ENCODE results near the gene ADRB1. TPM values are rescaled to one million over a fixed set of nuclear protein-coding genes. Genes with fewer than 3 reads are reported as not detected.

The ADRB1 gene
- total and polyA plus RNA-seq, 4 donors, result 6.6 to 21.4 (median 7.9) TPM

- no peak for DNase-seq
- no peak for TF ChIP-seq CTCF (IDR thresholded peaks at IDR 0.05; ENCODE audit: control extremely low read depth, extremely low read depth)
These were observed 10.3 kb downstream of the ADRB1 start for GRCh38 chr10:114053946-114054345.

GRCh38 chr10:114057855-114058254 is 14.2 kb downstream of the ADRB1 start:
- Histone ChIP-seq H3K4me1 (ENCODE audit: control insufficient read depth in 5 of 5, insufficient read depth in 5 of 5, low read length in 5 of 5) (peaks cover 0 to 3% (median 0%) of the 10 kb centered on the region in 5 donors), H3K36me3 (ENCODE audit: control insufficient read depth in 4 of 4, insufficient read depth in 4 of 4, low read length in 4 of 4) (no peaks in the 10 kb centered on the region), H3K4me3 (no peak overlapping the region), H3K9me3 (ENCODE audit: control insufficient read depth in 4 of 4, insufficient read depth in 3 of 4, low read length in 3 of 4) (no peaks in the 10 kb centered on the region), H3K9ac (ENCODE audit: insufficient read depth in 1 of 2, low read length in 2 of 2) (no peak overlapping the region), H3K27me3 (ENCODE audit: control insufficient read depth in 3 of 3, insufficient read depth in 3 of 3, low read length in 2 of 3) (no peaks in the 10 kb centered on the region), H3K27ac (ENCODE audit: low read depth in 1 of 2, low read length in 1 of 2) (no peak overlapping the region)
- DNase-seq (no peak), ATAC-seq (ENCODE audit: insufficient read depth, low FRiP score) (no peak)
- WGBS, 2 donors, result 29 to 40% methylated on average over 2 of the region's 2 CpGs
- TF ChIP-seq CTCF (IDR thresholded peaks at IDR 0.05; ENCODE audit: control extremely low read depth, extremely low read depth), result no peak

More at GRCh38 chr10:114053946-114054345, 10.3 kb downstream of the ADRB1 start:
- no peak overlapping the region for H3K4me3 ChIP-seq
- no peak for ATAC-seq (ENCODE audit: insufficient read depth, low FRiP score)
- peaks cover 0 to 10% (median 0%) of the 10 kb centered on the region in 5 donors for H3K4me1 ChIP-seq (ENCODE audit: control insufficient read depth in 5 of 5, insufficient read depth in 5 of 5, low read length in 5 of 5)
- WGBS, 2 donors, result 80 to 94% methylated on average over 4 of the region's 4 CpGs
- no peak overlapping the region for H3K9ac ChIP-seq (ENCODE audit: insufficient read depth in 1 of 2, low read length in 2 of 2)
- H3K27ac ChIP-seq (ENCODE audit: low read depth in 1 of 2, low read length in 1 of 2), result no peak overlapping the region
- no peaks in the 10 kb centered on the region for H3K9me3 ChIP-seq (ENCODE audit: control insufficient read depth in 4 of 4, insufficient read depth in 3 of 4, low read length in 3 of 4)
- no peaks in the 10 kb centered on the region for H3K27me3 ChIP-seq (ENCODE audit: control insufficient read depth in 3 of 3, insufficient read depth in 3 of 3, low read length in 2 of 3)
- no peaks in the 10 kb centered on the region for H3K36me3 ChIP-seq (ENCODE audit: control insufficient read depth in 4 of 4, insufficient read depth in 4 of 4, low read length in 4 of 4)

- H3K4me3 ChIP-seq, result no peak overlapping the region
- H3K36me3 ChIP-seq (ENCODE audit: control insufficient read depth in 4 of 4, insufficient read depth in 4 of 4, low read length in 4 of 4), result no peaks in the 10 kb centered on the region
- ATAC-seq (ENCODE audit: insufficient read depth, low FRiP score) (no peak), DNase-seq (no peak)
- peaks cover 0 to 3% (median 0%) of the 10 kb centered on the region in 5 donors for H3K4me1 ChIP-seq (ENCODE audit: control insufficient read depth in 5 of 5, insufficient read depth in 5 of 5, low read length in 5 of 5)
- no peak for TF ChIP-seq CTCF (IDR thresholded peaks at IDR 0.05; ENCODE audit: control extremely low read depth, extremely low read depth)
- H3K27me3 ChIP-seq (ENCODE audit: control insufficient read depth in 3 of 3, insufficient read depth in 3 of 3, low read length in 2 of 3), result no peaks in the 10 kb centered on the region
- H3K9me3 ChIP-seq (ENCODE audit: control insufficient read depth in 4 of 4, insufficient read depth in 3 of 4, low read length in 3 of 4), result no peaks in the 10 kb centered on the region
- H3K9ac ChIP-seq (ENCODE audit: insufficient read depth in 1 of 2, low read length in 2 of 2), result no peak overlapping the region
- H3K27ac ChIP-seq (ENCODE audit: low read depth in 1 of 2, low read length in 1 of 2), result no peak overlapping the region
- 46 to 52% methylated on average over 1 of the region's 1 CpG for WGBS, 2 donors
These were observed 14.6 kb downstream of the ADRB1 start for GRCh38 chr10:114058297-114058696.

- no peak overlapping the region for H3K9ac ChIP-seq (ENCODE audit: insufficient read depth in 1 of 2, low read length in 2 of 2)
- no peaks in the 10 kb centered on the region for H3K27me3 ChIP-seq (ENCODE audit: control insufficient read depth in 3 of 3, insufficient read depth in 3 of 3, low read length in 2 of 3)
- DNase-seq (no peak), ATAC-seq (ENCODE audit: insufficient read depth, low FRiP score) (no peak)
- peaks cover 0 to 3% (median 0%) of the 10 kb centered on the region in 5 donors for H3K4me1 ChIP-seq (ENCODE audit: control insufficient read depth in 5 of 5, insufficient read depth in 5 of 5, low read length in 5 of 5)
- H3K27ac ChIP-seq (ENCODE audit: low read depth in 1 of 2, low read length in 1 of 2), result no peak overlapping the region
- no peak overlapping the region for H3K4me3 ChIP-seq
- no peak for TF ChIP-seq CTCF (IDR thresholded peaks at IDR 0.05; ENCODE audit: control extremely low read depth, extremely low read depth)
- H3K9me3 ChIP-seq (ENCODE audit: control insufficient read depth in 4 of 4, insufficient read depth in 3 of 4, low read length in 3 of 4), result no peaks in the 10 kb centered on the region
- H3K36me3 ChIP-seq (ENCODE audit: control insufficient read depth in 4 of 4, insufficient read depth in 4 of 4, low read length in 4 of 4), result no peaks in the 10 kb centered on the region
These were observed 15.9 kb downstream of the ADRB1 start for GRCh38 chr10:114059561-114059960.
